A549 (cell line): ENCODE results near the gene ATXN10.

Source experiments
- EP300 ChIP-seq, 2 experiments: fragments of >200 bp; sonication (Bioruptor Twin); formaldehyde crosslinking; IDR thresholded peaks; 2 replicates in 1 of 2; 3 replicates in 1 of 2; pipeline ENCODE4 v1.6.1; 2016 to 2017
- HEYL ChIP-seq: fragments of 250-450 bp; sonication (Bioruptor Pico); IDR thresholded peaks from 2 replicates; pipeline ENCODE4 v1.8.0; 2021; ENCODE audit warnings: mild to moderate bottlenecking, moderate library complexity
- POLR2A ChIP-seq: IDR thresholded peaks from 2 replicates; pipeline ENCODE4 v1.6.1; 2012; ENCODE audit warnings: mild to moderate bottlenecking, low read length
- RAD21 ChIP-seq, 2 experiments: fragments of >200 bp in 1 of 2; sonication (Bioruptor Twin) in 1 of 2; formaldehyde crosslinking in 1 of 2; IDR thresholded peaks in 1 of 2; conservative IDR thresholded peaks in 1 of 2; 2 replicates in 1 of 2; 3 replicates in 1 of 2; pipeline ENCODE4 v1.6.1; 2012 to 2018; ENCODE audit warnings: inconsistent platforms in 1 of 2
- REST ChIP-seq: fragments of 200-600 bp; sonication (generic); IDR thresholded peaks from 2 replicates; pipeline ENCODE4 v1.6.1; 2016; ENCODE audit warnings: antibody characterized with exemption, mild to moderate bottlenecking, moderate library complexity
- TP53 ChIP-seq: fragments of 250-450 bp; sonication (Bioruptor Pico); IDR thresholded peaks from 2 replicates; pipeline ENCODE4 v1.5.0; 2021; ENCODE audit warnings: mild to moderate bottlenecking, moderate library complexity
- TF ChIP-seq, protein P1 (sequence below): fragments of 450-650 bp; IDR thresholded peaks from 2 replicates; pipeline ENCODE4 v1.6.1; 2014; ENCODE audit warnings: antibody characterized with exemption
- TF ChIP-seq, protein P2 (sequence below): fragments of >200 bp; sonication (Bioruptor Twin); formaldehyde crosslinking; IDR thresholded peaks from 3 replicates; pipeline ENCODE4 v1.5.1; 2016

GRCh38 chr22:45717789-45718188 lies 46.2 kb downstream of the ATXN10 start:
- no peak for TF ChIP-seq POLR2A
- no peak for TF ChIP-seq REST
- TF ChIP-seq, protein P1, sequence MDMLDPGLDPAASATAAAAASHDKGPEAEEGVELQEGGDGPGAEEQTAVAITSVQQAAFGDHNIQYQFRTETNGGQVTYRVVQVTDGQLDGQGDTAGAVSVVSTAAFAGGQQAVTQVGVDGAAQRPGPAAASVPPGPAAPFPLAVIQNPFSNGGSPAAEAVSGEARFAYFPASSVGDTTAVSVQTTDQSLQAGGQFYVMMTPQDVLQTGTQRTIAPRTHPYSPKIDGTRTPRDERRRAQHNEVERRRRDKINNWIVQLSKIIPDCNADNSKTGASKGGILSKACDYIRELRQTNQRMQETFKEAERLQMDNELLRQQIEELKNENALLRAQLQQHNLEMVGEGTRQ: no peak
- TF ChIP-seq TP53 (CRISPR knock-in tag): no peak
- TF ChIP-seq HEYL (CRISPR knock-in tag): no peak
- TF ChIP-seq, protein P2, sequence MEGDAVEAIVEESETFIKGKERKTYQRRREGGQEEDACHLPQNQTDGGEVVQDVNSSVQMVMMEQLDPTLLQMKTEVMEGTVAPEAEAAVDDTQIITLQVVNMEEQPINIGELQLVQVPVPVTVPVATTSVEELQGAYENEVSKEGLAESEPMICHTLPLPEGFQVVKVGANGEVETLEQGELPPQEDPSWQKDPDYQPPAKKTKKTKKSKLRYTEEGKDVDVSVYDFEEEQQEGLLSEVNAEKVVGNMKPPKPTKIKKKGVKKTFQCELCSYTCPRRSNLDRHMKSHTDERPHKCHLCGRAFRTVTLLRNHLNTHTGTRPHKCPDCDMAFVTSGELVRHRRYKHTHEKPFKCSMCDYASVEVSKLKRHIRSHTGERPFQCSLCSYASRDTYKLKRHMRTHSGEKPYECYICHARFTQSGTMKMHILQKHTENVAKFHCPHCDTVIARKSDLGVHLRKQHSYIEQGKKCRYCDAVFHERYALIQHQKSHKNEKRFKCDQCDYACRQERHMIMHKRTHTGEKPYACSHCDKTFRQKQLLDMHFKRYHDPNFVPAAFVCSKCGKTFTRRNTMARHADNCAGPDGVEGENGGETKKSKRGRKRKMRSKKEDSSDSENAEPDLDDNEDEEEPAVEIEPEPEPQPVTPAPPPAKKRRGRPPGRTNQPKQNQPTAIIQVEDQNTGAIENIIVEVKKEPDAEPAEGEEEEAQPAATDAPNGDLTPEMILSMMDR: no peak
- TF ChIP-seq RAD21 (conservative IDR thresholded peaks at IDR 0.05 in 1 of 2, IDR thresholded peaks at IDR 0.05 in 1 of 2): no peak
- TF ChIP-seq EP300 (IDR thresholded peaks at IDR 0.05): no peak
